ENCODE results near the gene CA6. TPM values are rescaled to one million over a fixed set of nuclear protein-coding genes. Genes with fewer than 3 reads are reported as not detected.
"Not testable (repeated sequence)": the region's sequence is repeated elsewhere in the genome, so short reads cannot be mapped to it uniquely, and the experiment has no call there.

CA6 gene
- total and polyA plus RNA-seq, 2 experiments from 2014 or later, result not detected

DNA sequence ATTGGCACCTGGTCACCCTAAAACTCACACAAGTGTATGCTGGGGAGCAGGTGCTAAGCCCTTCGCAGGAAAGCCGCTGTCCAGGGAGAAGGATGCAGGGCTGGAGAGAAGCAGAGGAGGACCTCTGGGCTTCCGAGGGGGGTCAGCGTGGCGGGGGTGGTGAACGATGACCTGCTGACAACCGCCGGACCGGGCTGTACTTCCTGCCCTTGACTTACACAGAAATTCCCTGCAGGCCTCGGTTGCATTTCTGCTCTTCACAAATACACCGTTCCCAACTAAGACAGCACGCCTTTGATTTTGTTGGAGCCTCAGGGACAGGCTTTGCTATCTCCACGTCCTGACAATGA lies 42.9 kb downstream of the CA6 start:
- Histone ChIP-seq H3K4me1 (ENCODE audit: insufficient read depth) (peaks cover 1% of the 10 kb centered on the region), H3K9me3 (ENCODE audit: low read depth) (no peaks in the 10 kb centered on the region), H3K79me2 (no peaks in the 10 kb centered on the region), H3K27ac (no peak overlapping the region), H3K36me3 (replicated peaks; ENCODE audit: insufficient read depth, low read depth) (no peaks in the 10 kb centered on the region), H3K4me2 (no peak overlapping the region), H3K9me2 (replicated peaks; ENCODE audit: insufficient read depth) (no peaks in the 10 kb centered on the region), H4K20me1 (ENCODE audit: insufficient read depth, poor library complexity, severe bottlenecking) (no peaks in the 10 kb centered on the region), H3K4me3 (no peak overlapping the region), H2AFZ (no peak overlapping the region), H3K27me3 (no peaks in the 10 kb centered on the region)
- 97% methylated on average over 13 of the region's 13 CpGs for WGBS (ENCODE audit: low lambda C conversion rate, missing lambda C conversion rate)
- no peak for TF ChIP-seq EZH2phosphoT487 (IDR thresholded peaks at IDR 0.05; ENCODE audit: low read depth, severe bottlenecking, unreplicated experiment)
- TF ChIP-seq EZH2 (IDR thresholded peaks at IDR 0.05; ENCODE audit: borderline replicate concordance), result no peak
- no peak for DNase-seq (ENCODE audit: low spot score)

DNA sequence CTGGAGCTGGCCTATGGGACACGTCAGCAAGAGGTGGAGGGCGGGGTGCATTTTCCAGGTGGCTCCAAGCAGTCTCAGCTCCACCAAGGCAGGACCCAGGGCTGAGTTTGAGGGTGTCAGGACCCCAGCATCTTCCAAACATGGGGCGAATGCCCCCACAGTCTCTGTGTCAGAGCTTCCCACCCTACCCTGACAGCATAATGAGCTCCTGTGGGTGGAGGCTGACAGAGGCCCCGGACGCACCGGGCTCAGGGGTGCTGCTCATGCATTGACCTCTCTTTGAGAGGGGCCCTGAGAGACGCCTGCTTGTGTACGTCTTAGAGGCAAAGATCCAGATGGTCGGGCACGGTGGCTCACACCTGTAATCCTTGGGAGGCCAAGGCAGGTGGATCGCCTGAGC lies 43.4 kb downstream of the CA6 start:
- WGBS (ENCODE audit: low lambda C conversion rate, missing lambda C conversion rate), result 91% methylated on average over 11 of the region's 11 CpGs
- TF ChIP-seq EZH2phosphoT487 (IDR thresholded peaks at IDR 0.05; ENCODE audit: low read depth, severe bottlenecking, unreplicated experiment) (no peak), EZH2 (IDR thresholded peaks at IDR 0.05; ENCODE audit: borderline replicate concordance) (no peak)
- TF ChIP-seq, protein P1, sequence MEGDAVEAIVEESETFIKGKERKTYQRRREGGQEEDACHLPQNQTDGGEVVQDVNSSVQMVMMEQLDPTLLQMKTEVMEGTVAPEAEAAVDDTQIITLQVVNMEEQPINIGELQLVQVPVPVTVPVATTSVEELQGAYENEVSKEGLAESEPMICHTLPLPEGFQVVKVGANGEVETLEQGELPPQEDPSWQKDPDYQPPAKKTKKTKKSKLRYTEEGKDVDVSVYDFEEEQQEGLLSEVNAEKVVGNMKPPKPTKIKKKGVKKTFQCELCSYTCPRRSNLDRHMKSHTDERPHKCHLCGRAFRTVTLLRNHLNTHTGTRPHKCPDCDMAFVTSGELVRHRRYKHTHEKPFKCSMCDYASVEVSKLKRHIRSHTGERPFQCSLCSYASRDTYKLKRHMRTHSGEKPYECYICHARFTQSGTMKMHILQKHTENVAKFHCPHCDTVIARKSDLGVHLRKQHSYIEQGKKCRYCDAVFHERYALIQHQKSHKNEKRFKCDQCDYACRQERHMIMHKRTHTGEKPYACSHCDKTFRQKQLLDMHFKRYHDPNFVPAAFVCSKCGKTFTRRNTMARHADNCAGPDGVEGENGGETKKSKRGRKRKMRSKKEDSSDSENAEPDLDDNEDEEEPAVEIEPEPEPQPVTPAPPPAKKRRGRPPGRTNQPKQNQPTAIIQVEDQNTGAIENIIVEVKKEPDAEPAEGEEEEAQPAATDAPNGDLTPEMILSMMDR (IDR thresholded peaks at IDR 0.05; ENCODE audit: poor library complexity), result no peak
- no peak overlapping the region for H3K4me3 ChIP-seq
- no peak overlapping the region for H3K27ac ChIP-seq
- no peaks in the 10 kb centered on the region for H3K27me3 ChIP-seq
- no peaks in the 10 kb centered on the region for H4K20me1 ChIP-seq (ENCODE audit: insufficient read depth, poor library complexity, severe bottlenecking)
- peaks cover 4% of the 10 kb centered on the region for H3K4me1 ChIP-seq (ENCODE audit: insufficient read depth)
- H3K9me3 ChIP-seq (ENCODE audit: low read depth), result no peaks in the 10 kb centered on the region
- no peak overlapping the region for H3K4me2 ChIP-seq
- no peaks in the 10 kb centered on the region for H3K36me3 ChIP-seq (replicated peaks; ENCODE audit: insufficient read depth, low read depth)
- no peak overlapping the region for H2AFZ ChIP-seq
- H3K9me2 ChIP-seq (replicated peaks; ENCODE audit: insufficient read depth), result no peaks in the 10 kb centered on the region
- no peak for DNase-seq (ENCODE audit: low spot score)
- no peaks in the 10 kb centered on the region for H3K79me2 ChIP-seq

DNA sequence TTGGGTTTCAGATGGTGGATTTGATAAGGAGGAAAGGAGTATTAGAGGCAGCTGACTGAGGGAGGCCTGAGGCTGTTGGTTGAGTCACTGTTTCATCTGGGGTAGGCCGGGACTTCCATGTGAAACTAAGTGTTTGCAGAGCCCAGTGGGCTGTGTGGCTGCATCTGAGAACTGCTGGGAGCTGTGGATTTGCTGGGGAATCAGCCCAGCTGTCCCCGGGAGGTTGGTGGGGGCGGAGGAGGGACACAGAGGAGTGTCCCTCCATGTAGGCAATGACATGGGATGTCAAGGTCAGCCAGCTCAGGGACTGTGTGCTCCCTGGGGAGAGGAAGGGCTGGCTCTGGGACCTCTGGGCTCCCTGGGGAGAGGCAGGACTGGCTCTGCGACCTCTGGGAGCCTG lies 44.2 kb downstream of the CA6 start:
- Histone ChIP-seq H3K4me2 (no peak overlapping the region), H3K36me3 (replicated peaks; ENCODE audit: insufficient read depth, low read depth) (no peaks in the 10 kb centered on the region), H3K9me2 (replicated peaks; ENCODE audit: insufficient read depth) (no peaks in the 10 kb centered on the region), H3K4me1 (ENCODE audit: insufficient read depth) (peaks cover 7% of the 10 kb centered on the region), H4K20me1 (ENCODE audit: insufficient read depth, poor library complexity, severe bottlenecking) (no peaks in the 10 kb centered on the region), H3K27me3 (no peaks in the 10 kb centered on the region), H2AFZ (no peak overlapping the region), H3K4me3 (no peak overlapping the region), H3K9me3 (ENCODE audit: low read depth) (no peaks in the 10 kb centered on the region), H3K27ac (no peak overlapping the region), H3K79me2 (no peaks in the 10 kb centered on the region)
- TF ChIP-seq, protein P1 (IDR thresholded peaks at IDR 0.05; ENCODE audit: poor library complexity), result no peak
- no peak for TF ChIP-seq EZH2 (IDR thresholded peaks at IDR 0.05; ENCODE audit: borderline replicate concordance)
- TF ChIP-seq EZH2phosphoT487 (IDR thresholded peaks at IDR 0.05; ENCODE audit: low read depth, severe bottlenecking, unreplicated experiment), result no peak
- 75% methylated on average over 3 of the region's 4 CpGs for whole genome bisulfite sequencing (ENCODE audit: low lambda C conversion rate, missing lambda C conversion rate)
- DNase-seq (ENCODE audit: low spot score), result no peak

DNA sequence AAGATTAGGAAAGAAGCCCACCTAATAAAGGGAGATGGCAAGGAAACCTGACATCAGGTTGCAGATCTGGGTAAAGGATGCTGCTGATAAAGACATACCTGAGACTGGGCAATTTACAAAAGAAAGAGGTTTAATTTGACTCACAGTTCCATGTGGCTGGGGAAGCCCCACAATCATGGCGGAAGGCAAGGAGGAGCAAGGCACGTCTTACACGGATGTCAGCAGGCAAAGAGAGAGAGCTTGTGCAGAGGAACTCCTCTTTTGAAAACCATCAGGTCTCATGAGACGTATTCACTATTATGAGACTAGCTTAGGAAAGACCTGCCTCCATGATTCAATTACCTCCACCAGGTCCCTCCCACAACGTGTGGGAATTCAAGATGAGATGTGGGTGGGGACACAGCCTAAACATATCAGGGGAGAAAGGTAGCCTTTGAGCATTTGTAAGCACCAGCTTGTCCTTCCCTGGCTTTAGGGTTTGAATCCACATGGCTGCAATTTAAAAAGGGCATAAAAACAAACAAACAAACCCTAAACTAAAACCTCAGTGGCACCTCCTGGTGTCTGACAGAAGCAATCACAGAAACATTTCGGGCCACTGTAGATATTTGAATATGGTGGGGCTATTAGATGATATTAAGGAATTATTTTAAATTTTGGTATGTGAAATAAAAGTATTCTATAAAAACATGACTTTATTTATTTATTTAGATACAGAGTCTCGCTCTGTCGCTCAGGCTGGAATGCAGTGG lies 47.4 kb downstream of the CA6 start:
- Histone ChIP-seq H3K27me3 (no peaks in the 10 kb centered on the region), H3K4me1 (ENCODE audit: insufficient read depth) (peaks cover 7% of the 10 kb centered on the region), H3K36me3 (replicated peaks; ENCODE audit: insufficient read depth, low read depth) (no peaks in the 10 kb centered on the region), H3K27ac (peak overlapping the region; percentile 90), H2AFZ (no peak overlapping the region), H4K20me1 (ENCODE audit: insufficient read depth, poor library complexity, severe bottlenecking) (no peaks in the 10 kb centered on the region), H3K79me2 (no peaks in the 10 kb centered on the region), H3K4me3 (no peak overlapping the region), H3K9me2 (replicated peaks; ENCODE audit: insufficient read depth) (no peaks in the 10 kb centered on the region), H3K9me3 (ENCODE audit: low read depth) (no peaks in the 10 kb centered on the region), H3K4me2 (no peak overlapping the region)
- 92% methylated on average over 8 of the region's 8 CpGs for WGBS (ENCODE audit: low lambda C conversion rate, missing lambda C conversion rate)
- TF ChIP-seq, protein P1 (IDR thresholded peaks at IDR 0.05; ENCODE audit: poor library complexity), result peak; percentile 11
- TF ChIP-seq EZH2 (IDR thresholded peaks at IDR 0.05; ENCODE audit: borderline replicate concordance), result no peak
- no peak for DNase-seq (ENCODE audit: low spot score)

DNA sequence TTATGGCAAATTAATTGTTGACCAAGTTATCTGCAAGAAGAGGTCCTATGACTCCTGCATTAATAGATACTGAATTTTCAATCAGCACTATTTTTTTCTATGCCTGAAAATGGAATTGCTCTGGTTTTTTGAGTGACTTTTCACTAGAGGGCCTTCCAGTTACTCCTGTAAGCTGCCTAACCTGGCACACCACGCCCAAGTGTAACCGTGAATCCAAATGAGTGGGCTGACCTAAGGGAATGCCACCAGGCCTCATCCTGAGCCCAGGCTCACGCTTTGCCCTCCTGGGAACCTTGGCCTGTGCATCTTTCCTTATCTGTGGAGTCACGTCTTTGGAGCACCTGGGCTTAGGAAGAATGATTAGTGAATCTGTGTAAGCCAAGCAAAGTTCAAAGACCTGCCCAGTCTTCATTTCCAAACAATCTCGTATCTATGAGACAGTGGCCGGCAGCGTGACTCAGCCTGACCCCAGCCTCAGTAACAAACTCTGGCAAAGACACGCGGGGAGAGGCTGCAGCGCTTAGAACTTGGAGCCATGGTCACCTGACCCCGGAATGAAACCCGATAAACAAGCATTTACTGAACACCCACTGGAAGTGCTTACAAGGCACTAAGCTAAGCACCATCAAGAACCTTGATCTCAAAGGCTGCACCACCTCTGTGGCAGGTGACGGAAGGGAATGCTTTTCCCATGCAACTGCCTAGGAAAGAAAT lies 48.5 kb downstream of the CA6 start:
- not testable (repeated sequence) for H3K4me1 ChIP-seq (ENCODE audit: insufficient read depth); H3K4me3 ChIP-seq; H3K36me3 ChIP-seq (replicated peaks; ENCODE audit: insufficient read depth, low read depth); H3K9me2 ChIP-seq (replicated peaks; ENCODE audit: insufficient read depth); H3K9me3 ChIP-seq (ENCODE audit: low read depth); H2AFZ ChIP-seq; H3K79me2 ChIP-seq; H3K27me3 ChIP-seq; H3K4me2 ChIP-seq; H4K20me1 ChIP-seq (ENCODE audit: insufficient read depth, poor library complexity, severe bottlenecking)
- peak; percentile 34 for DNase-seq (ENCODE audit: low spot score)
- peak overlapping the region; percentile 92 for H3K27ac ChIP-seq
- 56% methylated on average over 10 of the region's 13 CpGs for WGBS (ENCODE audit: low lambda C conversion rate, missing lambda C conversion rate)
